NAMALWA (cell line): Measurements from ENCODE around the gene TBX10.
A peak's percentile ranks its signal among the peaks of the same experiment; 100 is the strongest.
"Not testable (repeated sequence)": the region's sequence is repeated elsewhere in the genome, so short reads cannot be mapped to it uniquely, and the experiment has no call there.

Experiments used
- DNase-seq: peaks from one replicate; pipeline ENCODE4 v3.0.0-alpha.2; 2015; ENCODE audit warnings: low spot score

TBX10 gene

DNA sequence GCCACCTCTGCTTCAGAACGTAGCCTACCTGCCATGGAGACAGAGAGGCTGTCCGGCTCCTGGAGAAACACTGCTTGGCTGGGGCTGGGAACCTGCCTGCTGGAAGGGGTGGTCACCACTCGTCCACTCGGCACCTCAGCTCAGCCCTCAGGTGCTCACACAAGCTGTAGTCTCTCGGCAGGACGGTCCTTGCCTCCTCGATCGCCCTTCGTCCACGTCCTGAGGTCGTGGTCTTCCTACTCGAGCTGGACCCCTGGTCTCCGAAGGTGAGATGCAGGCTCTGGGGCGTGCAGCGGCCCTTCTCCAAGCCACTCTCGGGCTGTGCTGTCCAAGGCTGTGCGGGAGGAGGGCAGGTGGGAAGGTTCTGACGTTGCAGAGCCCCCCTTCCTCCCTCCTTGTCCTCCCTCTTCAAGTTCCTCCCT lies at the start of gene TBX10:
TBX10 (minus strand) TSS at position 326 of the 422 bp plus-strand sequence; CDS start at position 35, 291 bp downstream.
- DNase-seq, result no peak

DNA sequence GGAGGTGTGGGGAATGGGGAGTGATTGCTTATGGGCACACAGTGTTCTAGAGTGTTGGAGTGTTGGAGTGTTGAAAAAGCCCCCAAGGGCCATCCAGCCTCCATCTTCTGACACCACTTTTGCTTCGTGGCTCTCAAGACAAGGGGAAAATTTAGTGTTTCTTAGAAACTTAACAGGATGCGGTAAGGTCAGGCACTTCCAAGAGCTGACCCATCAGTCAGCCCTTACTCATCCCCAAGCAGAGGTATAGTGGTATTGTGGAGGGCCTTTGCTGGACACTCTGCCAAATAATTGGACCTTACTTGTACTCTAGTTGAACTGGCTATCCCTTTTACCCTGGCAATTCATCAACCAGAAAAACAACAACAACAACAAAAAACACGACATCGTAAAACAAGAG lies 49.6 kb upstream of the TBX10 start:
- no peak for DNase-seq

DNA sequence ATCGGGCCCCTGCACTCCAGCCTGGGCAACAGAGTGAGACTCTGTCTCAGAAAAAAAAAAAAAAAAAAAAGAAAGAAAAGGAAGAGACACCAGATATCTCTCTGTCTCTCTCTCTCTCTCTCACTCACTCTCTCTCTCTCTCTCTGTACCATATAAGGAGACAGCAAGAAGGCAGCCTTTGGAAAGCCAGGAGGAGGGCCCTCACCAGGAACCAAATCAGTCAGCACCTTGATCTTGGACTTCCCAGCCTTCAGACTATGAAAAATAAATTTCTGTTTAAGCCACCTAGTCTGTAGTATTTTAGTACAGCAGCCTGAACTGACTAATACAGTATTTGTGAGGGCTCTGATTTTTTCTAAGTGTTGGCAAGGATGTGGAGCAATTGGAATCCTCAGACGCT lies 48.4 kb upstream of the TBX10 start:
- no peak for DNase-seq

DNA sequence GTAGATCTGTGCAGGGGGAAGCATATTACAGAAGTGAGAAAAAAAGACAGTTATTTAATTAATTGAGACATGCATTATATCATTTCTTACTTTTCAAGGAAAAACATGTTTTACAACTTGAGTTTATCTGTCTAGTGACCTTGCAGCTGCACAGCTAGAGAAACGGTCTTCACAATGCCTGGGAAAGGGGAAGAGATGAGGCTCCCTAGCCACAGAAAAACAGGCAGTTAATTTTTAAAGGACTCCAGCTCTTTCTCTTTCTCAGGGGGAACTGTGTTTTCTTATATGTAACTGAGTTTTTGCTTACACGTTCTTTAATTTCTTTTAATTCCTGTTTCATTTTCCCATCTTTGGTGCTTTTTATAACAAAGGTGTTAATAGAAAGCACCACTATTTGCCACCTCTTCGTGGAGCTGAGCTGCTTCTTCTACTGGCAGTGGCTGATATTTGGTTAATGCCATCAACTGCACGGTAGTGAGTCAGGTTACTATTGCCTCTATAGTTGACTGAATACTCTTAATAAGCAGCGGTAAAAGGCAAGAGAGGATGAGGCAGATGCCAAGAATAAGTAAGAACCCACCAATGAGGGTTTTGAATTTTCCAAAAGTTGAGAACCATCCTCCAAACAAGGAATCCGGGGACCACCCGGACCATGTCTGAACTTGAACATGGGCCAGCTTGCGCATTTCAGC lies 46.2 kb upstream of the TBX10 start:
- not testable (repeated sequence) for DNase-seq

DNA sequence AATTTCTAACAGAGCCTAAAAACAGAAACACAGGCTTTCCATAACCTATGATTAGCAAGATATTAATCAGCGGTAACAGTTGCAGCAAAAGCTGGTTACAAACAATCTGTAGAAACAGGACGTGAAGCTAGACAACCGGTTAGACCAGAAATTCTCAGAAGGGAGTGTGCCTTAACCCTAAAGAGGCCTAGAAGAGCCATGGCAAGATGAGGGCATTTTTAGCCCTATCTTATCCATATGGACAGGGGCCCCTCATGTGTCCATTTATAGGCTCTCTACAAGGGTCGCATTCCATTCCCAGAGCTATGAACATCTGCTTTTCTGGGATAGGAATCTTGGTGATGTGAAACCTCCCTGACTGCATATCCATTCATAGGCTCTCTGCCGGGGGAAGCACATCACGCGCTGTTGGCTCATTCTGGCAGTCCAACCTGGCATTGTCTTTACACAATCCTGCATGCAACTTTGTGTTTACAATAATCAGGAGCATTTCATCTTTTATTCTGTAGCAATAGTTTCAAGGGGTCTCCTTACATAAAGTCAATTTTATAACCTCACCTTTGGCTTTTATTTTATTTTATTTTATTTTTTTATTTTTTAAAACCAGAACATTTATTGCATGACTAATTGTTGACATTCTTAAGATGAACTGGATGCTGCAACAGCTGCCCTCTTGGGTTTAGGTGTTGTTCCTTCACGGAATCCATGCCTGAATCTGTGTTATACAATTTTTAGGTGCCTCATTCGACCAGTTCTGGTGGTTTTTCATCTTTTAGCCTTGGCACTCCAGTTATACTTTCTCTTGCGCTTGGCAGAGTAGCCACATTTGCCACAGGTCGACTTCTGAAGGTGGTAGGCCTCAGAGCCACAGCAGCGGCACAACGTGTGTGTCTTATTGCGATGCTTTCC lies 42.8 kb upstream of the TBX10 start:
- not testable (repeated sequence) for DNase-seq

DNA sequence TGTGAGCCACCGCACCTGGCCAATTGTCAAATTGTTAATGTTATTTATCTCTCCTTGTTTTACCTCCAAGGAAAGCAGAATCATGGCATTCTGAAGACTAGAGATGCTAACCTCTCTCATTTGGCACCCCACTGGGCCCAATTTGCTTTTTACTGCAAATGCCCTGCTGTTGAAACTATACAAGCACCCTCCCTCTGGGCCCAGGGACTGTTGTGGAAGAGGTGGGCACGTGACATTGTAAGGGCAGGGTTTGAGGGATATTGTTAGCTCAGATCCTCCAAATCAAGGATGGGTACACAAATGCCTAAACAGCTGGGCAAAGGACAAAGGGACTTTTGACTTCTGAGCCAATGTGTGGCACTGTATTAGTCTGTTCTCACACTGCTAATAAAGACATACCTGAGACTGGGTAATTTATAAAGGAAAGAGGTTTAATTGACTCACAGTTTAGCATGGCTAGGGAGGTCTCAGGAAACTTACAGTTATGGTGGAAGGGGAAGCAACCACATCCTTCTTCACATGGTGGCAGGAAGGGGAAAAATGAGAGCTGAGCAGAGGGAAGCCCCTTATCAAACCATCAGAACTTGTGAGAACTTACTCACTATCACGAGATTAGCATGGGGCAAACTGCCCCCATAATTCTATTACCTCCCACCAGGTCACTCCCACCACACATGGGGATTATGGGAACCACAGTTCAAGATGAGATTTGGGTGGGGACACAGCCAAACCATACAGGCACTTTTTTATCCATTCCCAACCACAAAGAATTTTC lies 41.3 kb upstream of the TBX10 start:
- DNase-seq, result no peak

DNA sequence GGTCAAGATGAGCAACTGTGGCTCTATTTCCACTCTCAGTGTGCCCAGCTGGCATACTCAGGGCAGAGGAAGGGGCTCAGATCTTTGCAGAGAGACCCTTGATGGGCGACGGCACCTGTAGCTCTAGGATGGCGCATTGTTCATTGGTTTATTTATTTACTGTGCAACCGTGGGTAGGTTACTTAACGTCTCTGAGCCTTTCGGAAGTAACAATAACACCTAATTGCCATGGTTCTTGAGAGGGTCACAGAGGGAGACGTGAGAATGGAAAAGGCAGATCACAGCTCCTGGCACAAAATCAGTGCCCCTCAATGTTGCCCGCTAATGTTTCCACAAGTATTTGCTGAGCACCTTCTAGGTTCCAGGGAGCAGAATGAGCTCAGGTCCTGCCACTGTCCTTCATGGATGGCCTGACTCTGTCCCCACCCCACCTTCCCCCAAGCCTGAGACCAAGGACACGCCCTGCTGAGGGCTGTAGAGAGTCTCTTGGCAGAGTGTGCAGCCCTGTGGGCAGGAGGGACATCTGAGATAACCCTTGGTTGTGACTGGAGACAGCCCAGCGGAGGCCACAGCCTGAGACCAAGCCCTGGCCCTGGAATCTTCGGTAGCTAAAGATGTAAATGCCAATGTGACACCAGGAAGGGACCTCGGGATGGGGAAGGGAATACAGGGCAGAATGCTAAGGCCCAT lies 35.6 kb upstream of the TBX10 start:
- DNase-seq, result no peak

DNA sequence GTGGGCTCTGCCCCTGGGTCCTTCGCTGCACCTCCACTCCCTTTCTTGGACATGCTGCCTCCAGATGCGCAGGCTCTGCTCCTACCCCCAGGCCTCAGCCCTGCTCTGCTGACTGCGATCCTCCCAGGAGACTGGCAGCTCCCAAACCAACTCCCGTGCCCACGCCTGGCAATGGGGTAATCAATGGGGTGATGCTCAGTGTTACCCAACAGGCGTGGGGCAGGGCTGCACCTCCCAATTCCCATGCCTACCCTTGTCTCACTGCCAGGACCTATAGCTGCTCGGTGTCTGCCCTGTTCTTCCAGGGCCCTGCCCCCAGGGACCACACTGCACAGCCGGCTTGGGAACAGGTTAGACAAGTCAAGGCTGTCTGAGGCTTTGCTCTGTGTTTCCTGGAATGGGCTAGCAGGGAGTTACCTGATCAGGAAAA lies 34.9 kb upstream of the TBX10 start, which contains the start of gene ALDH3B2:
ALDH3B2 (minus strand) TSS at position 182 of the 430 bp plus-strand sequence. CDS start 7,688 bp downstream, outside the sequence.
- no peak for DNase-seq

DNA sequence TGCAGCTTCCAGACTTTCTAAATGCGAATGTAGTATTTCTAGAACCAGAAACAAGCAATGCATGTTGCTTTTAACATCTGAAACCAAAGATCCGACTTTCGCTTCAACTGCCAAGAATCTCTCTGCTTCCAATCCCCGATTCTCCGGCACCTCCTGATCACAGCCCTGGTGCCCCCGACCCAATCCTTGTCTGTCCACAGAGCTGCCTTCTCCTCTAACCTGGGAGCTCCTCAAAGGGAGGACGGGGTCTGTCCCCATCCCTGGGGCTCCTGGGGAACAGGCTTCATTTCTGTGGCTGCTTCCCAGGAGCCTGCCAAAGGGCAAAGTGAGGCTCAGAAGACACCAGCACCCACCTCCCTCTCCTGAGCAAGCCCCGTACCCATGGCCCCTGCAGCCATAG lies 34.3 kb upstream of the TBX10 start:
- no peak for DNase-seq

DNA sequence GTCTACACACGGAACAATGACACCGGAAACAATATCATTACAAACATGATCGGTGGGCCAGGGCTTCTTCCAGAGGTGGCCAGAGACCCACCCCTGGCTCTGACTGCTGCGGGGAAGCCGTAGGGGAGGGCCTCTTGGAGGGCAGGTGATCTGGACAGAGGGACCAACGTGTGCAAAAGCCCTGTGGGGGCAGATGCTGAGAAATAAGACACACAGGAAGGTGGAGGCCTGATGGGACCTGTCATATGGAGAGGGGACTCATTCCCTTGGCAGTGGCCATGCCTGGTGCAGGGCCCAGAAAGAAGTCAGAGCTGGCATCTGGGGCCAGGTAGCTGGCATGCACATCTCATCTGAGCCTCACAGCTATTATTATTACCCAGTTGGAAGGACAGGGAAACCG lies 33.8 kb upstream of the TBX10 start:
- no peak for DNase-seq

DNA sequence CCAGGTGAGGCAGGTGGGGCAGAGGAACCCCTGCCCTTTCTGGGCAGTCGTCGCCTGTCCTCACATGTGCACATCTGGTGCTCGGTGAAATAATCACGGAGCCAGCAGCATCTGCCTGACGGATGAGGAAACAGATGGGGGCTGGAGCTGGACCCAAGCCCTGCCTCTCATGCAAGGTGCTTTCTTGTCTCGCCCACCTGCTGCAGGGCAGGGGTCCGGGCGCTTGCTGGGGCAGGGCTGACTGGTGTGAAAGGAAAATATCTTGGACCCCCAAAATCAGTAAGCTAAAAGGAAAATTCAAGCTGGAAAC lies 31.6 kb upstream of the TBX10 start:
- peak; percentile 49 for DNase-seq

DNA sequence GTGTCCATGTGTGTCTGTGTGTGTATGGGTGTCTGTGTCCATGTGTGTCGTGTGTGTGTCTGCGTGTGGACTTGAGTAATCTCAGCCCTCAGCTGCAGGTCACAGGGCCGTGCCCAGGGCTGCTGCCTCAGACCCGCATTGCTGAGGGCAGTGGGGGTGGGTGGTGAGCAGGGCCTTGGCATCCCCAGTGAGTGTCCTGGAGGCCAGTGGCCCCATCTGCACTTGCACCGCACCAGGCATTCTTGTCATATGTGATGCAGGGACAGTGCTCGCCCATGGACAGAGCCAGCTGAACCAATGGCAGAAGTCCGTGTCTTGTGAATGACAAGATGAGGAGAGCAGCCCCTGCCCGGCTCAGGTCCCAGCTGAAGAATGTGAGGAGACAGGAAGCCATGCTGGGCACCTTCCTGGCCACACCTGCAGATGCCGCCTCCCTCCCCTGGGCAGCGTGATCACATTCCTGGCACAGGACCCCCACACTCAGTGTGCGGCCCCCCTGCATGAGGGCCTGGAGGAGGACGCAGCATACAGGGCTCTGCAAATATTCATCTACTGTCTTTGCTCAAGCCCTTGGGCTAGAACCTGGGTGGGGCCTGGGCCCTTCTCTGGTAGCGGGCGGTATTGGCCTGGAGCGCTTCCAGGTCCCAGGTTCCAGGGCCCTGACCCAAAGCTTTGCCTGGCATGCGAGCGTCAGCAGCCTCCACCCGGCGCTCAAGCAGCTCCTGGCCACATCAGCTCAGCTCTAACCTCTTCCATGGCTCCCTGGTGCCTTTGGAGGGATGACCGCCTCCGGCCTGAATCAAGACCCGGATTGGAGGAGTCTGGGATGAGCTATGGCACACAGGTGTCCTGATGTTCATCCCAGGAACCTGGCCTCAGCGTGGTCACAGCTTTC lies 31.0 kb upstream of the TBX10 start:
- peak; percentile 26 for DNase-seq

DNA sequence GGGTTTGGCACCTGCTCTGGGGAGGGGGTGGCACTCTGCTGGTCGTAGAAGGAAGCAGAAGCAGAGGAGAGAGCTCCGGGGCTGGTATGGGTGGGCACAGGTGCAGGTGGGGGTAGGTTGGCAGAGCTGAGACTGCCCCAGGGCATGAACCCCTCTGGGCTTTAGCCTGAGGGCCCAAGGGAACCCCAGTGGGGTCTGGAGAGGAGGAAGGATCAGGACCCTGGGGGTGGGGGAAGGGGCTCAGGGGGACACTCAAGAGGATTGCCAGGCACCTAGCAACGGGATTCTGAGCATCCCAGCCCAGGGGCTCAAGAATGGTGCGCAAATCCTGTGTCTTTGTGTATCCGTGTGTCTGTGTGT lies 28.6 kb upstream of the TBX10 start:
- no peak for DNase-seq

DNA sequence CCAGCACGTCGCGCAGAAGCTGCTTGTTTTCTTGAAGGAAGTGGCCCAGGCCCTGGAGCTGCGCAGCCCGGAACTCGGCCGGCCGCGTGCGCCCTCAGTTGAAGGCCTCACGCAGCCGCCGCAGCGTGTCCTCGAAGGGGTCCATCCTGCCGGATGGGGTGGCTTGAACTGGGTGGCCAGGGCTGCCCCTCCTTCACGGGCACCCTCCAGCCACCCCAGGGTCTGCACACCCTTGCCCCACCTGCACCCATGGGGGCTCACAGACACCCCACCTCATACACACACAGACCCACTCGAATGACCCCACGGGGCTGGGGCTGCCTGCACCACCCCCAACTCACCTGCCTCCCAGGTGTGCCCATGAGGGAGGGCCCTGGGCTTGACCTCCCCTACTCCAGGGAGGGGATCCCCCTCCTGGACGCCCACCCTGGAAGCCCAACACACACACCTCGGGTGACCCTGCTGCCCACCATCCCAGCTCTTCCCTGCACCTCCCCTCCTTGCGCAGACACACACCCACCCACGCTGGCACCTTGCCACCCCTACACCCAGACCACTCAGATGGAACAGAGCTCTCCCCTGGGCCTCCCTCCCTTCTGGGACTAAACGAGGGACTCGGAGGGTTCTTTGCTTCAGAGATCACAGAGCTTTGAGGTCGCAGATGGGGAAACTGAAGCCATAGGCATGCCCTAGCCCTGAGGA lies 28.1 kb upstream of the TBX10 start:
- peak; percentile 98 for DNase-seq

DNA sequence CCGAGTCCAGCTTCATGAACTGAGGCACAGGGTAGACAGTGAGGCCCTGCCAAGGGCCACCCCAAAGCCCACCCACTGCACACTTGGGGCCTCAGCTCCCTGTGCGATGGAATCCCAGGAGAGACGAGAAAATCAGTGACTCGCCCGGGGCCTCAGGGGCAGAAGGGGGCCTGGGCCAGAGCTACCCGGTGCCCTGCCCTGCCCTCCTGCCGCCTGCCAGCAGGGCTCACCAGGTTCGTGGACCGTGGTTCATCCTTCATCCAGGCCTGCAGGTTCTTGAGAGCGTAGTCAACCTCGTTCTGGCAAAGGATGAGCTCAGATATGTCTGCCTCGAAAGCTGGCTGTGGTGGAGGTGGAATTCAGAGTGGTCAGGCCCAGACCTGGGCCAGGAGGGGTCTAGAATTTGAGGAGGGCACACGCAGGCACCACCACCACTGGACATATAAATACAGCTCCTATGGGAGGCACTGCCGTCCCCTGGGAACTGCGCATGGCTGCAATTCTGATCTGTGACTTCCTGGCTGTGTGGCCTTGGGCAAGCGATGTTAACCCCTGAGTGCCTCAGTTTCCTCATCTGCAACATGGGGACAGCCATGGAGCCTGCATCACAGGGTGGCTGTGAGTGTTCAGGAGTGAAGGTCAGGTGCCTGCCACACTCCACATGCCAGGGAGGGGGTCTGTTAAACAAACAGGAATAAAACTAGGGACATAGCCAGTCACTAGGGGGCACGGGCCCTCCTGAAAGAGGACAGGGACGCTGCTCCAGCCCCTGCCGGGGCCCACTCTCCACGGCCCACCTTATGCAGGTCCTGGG lies 27.3 kb upstream of the TBX10 start:
- DNase-seq, result peak; percentile 49

DNA sequence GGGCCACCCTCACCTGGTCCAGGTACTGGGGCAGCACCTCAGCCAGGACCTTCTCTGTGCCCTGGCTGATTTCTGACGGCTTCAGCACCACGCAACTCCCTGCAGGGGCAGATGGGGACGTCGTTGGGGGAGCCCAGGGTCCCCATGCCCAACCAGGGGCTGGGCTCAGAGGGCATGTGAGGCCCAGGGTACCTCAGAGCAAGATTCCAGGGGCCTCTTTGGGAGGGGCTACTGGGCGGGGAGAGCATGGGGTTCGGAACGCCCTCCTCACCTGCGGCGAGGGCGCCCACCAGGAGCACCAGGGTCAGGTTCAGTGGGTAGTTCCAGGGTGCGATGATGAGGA lies 26.7 kb upstream of the TBX10 start:
- DNase-seq, result no peak

DNA sequence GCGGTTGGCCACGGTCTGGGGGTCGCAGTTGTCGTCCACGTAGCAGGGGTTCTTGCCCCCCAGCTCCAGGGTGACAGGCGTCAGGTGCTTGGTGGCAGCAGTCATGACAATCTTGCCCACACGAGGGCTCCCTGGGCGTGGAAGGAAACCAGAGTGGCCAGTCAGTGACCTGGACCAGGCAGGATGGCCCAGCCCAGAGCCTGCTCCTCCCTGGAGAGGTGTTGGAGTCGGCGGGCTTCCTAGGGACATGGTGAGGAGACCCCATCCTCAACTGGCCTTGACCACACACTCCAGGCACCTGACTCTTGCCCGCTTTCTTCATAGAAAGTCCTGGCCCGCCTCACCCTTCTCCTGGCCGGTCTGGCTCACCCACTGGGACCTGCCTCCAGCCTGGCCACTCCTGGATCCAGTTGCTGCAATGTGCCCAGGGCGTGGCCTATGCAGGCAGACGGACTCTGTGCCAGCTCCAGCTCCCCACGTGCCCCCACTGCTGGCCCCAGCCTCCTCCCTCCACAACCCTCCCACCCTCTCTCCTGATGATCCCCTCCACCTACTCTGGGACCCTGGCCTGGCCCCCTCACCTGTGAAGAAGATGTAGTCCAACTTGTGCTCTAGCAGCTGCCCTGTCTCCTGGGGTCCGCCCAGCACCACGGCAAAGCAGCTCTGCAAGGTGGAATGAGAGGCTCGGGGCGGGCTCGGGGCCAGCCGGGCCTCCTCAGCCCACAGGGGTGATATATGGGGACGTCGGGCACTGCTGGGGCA lies 26.2 kb upstream of the TBX10 start:
- no peak for DNase-seq

DNA sequence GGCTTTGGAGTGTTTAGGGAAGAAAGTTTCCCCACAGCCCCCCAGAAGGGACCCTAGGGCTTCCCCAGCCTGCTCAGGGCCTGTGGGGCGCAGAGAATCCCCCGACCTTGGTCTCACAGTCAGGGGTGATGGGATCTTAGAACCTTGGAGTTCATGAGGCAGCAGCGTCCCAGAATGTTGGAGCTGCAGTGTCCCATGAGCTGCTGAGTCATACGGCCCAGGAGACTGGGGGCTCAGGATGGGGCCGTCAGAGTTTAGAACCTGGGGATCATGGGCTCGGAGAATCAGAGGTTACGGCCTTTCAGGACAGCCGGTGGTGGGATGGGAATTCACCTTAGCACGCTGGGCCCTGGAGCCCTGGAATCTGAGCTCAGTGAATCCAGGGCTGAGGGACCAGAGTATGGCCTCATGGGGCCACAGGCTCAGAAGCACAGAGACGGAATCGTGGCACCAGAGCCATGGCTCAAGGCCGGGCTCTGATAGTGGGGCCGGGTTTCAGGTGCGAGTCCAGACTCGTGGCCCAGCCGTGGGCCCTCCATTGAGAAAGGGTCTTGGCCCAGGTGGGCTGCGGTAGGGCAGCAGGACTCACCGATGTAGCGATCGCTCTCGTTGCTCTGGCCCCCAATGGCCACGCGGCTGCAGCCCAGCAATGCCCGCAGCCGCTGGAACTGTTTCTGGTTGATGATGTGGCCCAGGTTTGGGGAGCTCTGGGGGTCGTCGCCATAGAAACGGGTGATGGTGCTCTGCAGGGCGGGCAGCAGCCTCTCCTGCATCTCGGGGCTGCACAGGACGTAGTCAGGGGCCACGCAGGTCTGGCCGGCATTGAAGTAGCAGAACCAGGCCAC lies 25.4 kb upstream of the TBX10 start:
- no peak for DNase-seq
